GM21619 (cell line): ENCODE data around the gene BLOC1S5.

Experiments used
- ATAC-seq: cut with Tn5 transposase; IDR thresholded peaks from one replicate; pipeline ENCODE4 v1.9.1; 2021; ENCODE audit not compliant: unreplicated experiment

BLOC1S5 gene, protein sequence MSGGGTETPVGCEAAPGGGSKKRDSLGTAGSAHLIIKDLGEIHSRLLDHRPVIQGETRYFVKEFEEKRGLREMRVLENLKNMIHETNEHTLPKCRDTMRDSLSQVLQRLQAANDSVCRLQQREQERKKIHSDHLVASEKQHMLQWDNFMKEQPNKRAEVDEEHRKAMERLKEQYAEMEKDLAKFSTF

DNA sequence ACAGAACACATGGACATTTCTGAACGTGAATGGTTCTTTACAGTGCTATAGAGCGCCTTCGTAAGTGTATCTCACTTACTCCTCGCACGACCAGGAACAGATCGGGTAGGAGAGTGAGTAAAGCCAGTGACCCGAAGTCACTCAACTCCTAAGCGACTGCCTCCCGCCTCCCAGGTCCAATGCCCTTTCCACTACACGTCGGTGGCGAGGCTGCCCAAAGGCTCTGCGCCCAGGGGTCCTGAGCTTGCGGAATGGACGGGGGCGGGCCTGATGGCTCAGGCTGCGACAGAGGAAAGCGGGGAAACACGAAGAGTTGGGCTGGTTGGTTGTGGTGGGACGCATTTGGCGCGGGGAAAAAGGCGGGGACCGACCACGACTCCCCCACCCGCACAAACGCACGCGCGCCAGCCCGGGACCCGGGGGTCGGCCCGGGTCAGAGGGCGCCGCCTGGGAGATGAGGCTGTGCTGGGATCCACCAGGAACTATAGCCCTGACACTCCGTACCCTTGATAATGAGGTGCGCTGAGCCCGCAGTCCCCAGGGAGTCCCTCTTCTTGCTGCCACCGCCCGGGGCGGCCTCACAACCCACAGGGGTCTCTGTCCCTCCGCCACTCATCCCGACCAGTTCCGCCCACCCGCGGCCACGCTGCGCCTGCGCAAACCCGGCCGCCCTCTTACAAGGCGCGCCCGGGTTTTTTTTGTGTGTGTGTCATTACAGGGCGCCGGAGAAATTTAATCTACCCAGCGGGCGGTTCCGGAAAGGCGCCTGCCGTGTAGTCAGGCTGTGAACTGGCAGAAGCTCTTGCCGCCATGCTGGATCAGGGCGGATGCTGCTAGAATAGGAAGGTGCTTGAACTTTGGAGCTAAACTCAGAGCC is at the start of gene BLOC1S5:
Gene BLOC1S5, minus strand, starts transcription at position 629 of the 877 bp plus-strand sequence. Its CDS starts 13 bp downstream, at position 616.
- ATAC-seq = peak; percentile 87

GRCh38 chr6:8113131-8113654 is 49.0 kb upstream of the BLOC1S5 start:
- ATAC-seq = no peak

GRCh38 chr6:8110725-8111124 is 46.5 kb upstream of the BLOC1S5 start:
- ATAC-seq = no peak

DNA sequence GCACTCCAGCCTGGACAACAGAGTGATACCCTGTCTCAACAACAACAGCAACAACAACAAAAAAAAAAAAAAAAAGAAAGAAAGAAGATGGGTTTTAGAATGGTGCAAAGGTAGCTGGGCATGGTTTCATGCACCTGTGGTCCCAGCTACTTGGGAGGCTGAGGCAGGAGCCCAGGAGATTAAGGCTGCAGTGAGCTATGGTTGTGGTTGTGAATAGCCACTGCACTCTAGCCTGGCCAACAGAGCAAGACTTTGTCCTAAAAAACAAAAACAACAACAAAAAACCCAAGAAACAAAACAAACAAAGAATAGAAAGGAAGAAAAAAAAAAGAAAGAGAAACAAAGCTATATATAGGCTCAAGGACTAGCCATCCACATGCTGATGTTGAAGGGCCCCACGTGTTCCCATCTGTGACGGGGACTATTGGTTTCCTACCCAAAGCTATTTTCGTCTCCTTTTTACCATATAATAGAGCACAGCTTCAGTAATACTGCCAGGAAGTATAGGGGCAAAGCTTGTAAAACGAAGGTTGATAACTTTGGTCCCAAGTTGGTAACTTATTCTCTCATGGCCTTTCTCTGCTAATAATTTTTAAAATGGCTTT is 46.0 kb upstream of the BLOC1S5 start:
- ATAC-seq = peak; percentile 84

DNA sequence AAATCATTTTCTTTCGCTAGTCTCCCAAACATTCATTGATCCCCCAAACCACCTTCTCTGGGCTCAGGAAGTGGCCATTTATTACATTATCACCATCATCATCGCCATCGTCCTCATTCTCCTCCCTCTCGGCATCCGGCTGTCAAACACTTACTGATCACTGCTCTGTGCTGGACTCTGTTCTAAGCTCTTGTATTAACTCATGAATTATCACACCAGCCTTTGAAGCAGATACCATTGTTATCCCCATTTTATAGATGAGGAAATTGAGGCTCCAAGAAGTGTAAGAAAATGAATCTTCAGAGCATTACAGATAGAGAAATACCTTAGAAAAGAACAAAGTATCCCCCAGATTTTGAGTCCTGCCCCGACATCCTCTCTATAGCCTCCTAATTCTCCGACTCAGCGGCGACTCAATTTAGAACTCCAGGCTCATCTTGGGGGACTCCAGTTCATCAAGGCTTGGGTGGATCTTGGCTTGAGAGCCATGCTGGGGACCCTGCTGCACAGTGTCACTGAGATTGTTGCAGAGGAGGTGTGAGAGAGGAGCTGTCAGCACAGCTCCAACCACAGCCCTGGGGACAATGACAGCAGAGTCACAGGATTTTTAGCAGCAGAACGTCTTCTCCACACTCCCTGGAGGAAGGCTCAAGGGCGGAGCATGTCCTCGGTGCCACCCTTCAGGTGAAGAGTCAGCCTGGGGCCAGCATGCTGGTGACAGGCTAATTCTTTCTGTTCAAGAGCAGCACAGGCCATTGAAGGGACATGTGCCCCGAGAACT is 44.8 kb upstream of the BLOC1S5 start:
- ATAC-seq = no peak

- ATAC-seq = no peak
Measured at GRCh38 chr6:8108031-8108660, 44.0 kb upstream of the BLOC1S5 start.

- no peak for ATAC-seq
Measured at GRCh38 chr6:8105791-8106190, 41.6 kb upstream of the BLOC1S5 start.

GRCh38 chr6:8103726-8104125 is 39.5 kb upstream of the BLOC1S5 start:
- ATAC-seq = no peak

GRCh38 chr6:8102122-8102958 is 38.2 kb upstream of the BLOC1S5 start, which contains the start of gene EEF1E1:
Gene EEF1E1, minus strand, starts transcription at chr6:8102548. Its CDS starts 27 bp downstream, at chr6:8102521.
- ATAC-seq = peak; percentile 99

GRCh38 chr6:8100159-8100854 is 36.1 kb upstream of the BLOC1S5 start:
- ATAC-seq = no peak

GRCh38 chr6:8090650-8091049 is 26.5 kb upstream of the BLOC1S5 start:
- no peak for ATAC-seq

- no peak for ATAC-seq
Measured at GRCh38 chr6:8088886-8089285, 24.7 kb upstream of the BLOC1S5 start.

DNA sequence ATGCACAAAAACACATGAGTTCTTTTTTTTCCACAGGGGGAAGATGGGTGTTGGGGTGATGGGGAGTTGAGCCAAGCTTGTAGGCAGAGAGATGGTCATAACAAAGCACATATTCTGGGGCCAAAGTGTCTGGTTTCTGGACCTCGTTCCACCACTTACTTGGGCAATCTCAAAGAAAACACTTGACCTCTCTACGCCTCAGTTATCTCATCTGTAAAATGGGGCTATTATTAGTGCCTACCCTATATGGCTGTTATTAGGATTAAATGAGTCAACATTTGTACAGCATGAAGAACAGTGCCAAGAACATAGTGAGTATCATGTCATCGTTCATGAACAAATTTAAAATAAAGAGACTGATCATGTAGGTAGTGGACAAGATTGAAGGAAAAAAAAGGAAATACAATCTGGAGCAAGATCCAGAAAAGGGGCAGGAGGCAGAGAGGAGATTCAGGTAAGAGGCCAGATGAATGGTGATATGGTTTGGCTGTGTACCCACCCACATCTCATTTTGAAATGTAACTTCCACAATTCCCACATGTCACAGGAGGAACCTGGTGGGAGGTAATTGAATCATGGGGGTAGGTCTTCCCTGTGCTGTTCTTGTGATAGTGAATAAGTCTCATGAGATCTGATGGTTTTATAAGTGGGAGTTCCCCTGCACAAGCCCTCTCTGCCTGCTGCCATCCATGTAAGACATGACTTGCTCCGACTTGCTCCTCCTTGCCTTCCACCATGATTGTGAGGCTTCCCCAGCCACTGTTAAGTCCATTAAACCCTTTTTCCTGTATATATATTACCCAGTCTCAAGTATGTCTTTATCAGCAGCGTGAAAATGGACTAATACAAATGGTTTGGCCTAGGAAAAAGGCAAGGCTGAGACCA is 23.9 kb upstream of the BLOC1S5 start:
- ATAC-seq = no peak

DNA sequence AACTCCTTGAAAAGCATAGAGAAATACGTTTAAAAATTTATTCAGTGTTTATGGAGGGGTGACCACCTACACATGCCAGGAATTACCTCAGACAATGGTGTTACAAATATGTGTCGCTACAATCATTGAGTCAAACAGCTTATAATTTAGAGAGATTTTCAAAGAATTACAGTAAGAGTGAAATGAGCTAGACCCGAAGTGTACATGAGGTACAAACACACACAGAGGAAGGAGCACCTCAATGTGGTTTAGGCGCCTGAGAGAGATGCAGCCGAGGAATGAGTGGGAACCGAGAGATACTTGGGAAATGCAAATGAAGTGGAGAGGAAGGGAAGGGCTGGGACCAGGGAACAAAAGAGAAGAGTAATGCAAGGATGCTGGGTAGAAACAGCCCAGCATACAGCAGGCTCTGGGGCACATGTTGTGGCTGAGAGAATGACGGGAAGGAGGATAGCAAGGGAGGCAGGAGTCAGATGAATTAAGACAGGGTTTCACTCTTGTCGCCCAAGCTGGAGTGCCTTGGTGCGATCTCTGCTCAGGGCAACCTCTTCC is 22.6 kb upstream of the BLOC1S5 start:
- no peak for ATAC-seq

DNA sequence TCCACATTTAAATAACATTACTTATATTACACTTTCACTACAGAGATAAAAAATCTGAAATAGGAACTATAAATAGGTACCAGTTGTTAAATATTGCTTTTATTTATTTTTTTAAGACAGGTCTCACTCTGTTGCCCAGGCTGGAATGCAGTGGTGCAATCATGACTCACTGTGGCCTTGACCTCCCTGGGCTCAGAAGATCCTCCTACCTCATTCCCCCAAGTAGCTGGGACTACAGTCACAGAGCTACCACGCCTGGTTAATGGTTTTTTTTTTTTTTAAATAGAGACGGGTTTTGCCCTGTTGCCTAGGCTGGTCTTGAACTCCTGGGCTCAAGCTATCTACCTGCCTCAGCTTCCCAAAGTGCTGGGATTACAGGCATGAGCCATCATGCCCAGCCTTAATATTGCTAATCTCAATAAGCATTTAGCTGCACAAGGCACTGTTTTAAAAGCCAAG is 20.9 kb upstream of the BLOC1S5 start:
- ATAC-seq = no peak

DNA sequence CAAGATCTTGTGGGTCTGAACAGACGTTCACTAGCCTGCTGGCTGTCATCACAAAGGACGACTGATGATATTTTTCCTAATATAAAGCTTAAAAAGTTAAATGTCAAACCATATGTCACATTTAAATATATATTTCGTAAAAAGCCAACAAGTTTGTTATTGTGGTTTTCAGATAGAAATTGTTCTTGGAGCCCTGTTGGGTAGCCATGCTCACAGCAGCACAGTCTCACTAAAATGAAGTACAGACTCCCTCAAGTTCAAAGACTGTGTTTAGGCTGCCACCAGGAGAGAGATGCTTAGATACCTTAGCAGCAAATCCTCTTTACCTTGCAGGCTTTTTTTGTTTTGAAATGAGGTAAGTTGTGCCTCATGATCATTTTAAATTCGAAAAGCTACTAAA is 20.4 kb upstream of the BLOC1S5 start:
- no peak for ATAC-seq
